Right kidney (tissue), 1 donor: Measurements from ENCODE around the gene ATXN1.

Experiments
- DNase-seq: peaks from one replicate; pipeline ENCODE4 v3.0.0-alpha.2; 2016

Gene ATXN1

GRCh38 chr6:16249971-16250370 lies 511.3 kb downstream of the ATXN1 start:
- DNase-seq: no peak
